K562 (cell line): ENCODE data around the gene IL1R1. TPM values are rescaled to one million over a fixed set of nuclear protein-coding genes. Genes with fewer than 3 reads are reported as not detected.

Source experiments
- ATAC-seq: fragments of 200-7000 bp; cut with Tn5 transposase; 3 replicates; pipeline ENCODE4 v1.9.1; 2020; ENCODE audit warnings: moderate library complexity
- BruUV-seq: library from RNA; stranded (reverse); fragments of 400-500 nt; replicated peaks from 2 replicates; lab custom pipeline; 2021; lab: Mats Ljungman, UMichigan
- CTCF ChIA-PET: fragments of 300-600 bp; formaldehyde crosslinking; extraction: SDS; loops from one replicate; lab custom pipeline; 2021; ENCODE audit warnings: low intra/inter-chr PET ratio; lab: Yijun Ruan, JAX
- POLR2A ChIA-PET: fragments of 300-600, 350-650 bp; sonication (Branson Sonifier 250); formaldehyde crosslinking; extraction: SDS; loops from one replicate; lab custom pipeline; 2021; ENCODE audit warnings: antibody characterized with exemption, inconsistent platforms; lab: Yijun Ruan, JAX
- DNase-seq, 4 experiments: peaks; one replicate each; pipeline versions ENCODE4 v3.0.0 to v3.0.0-alpha.2; 2011 to 2018; ENCODE audit warnings: low spot score in 3 of 4, mixed read lengths in 3 of 4; ENCODE audit errors: extremely low read depth in 1 of 4
- FAIRE-seq: peaks from 2 replicates; lab custom pipeline; 2011; peaks lifted over from hg19 to GRCh38; lab: Jason Lieb, UNC
- H2AFZ ChIP-seq: 2 replicates; pipeline ENCODE4 v1.6.0; 2011; ENCODE audit warnings: low read depth, low read length, control low read depth, inconsistent platforms
- H3K27ac ChIP-seq: fragments of 200-600 bp; 3 replicates; pipeline ENCODE4 v1.8.0; 2011; ENCODE audit warnings: low read depth, mild to moderate bottlenecking, control low read depth, inconsistent platforms, low read length, moderate library complexity, mixed read lengths; ENCODE audit errors: extremely low read depth
- H3K27me3 ChIP-seq, 2 experiments: fragments of 300-600 bp in 1 of 2; 2 replicates in 1 of 2; 3 replicates in 1 of 2; pipeline versions ENCODE4 v1.6.0 to v1.8.0; 2011; ENCODE audit warnings: inconsistent platforms in 2 of 2, low read length in 2 of 2, mild to moderate bottlenecking in 1 of 2, mixed read lengths in 1 of 2, moderate library complexity in 1 of 2; ENCODE audit not compliant: control insufficient read depth in 2 of 2, insufficient read depth in 2 of 2
- H3K36me3 ChIP-seq: fragments of 300-600 bp; 3 replicates; pipeline ENCODE4 v1.8.0; 2011; ENCODE audit warnings: mild to moderate bottlenecking, low read length, inconsistent platforms; ENCODE audit not compliant: control insufficient read depth, insufficient read depth
- H3K4me1 ChIP-seq, 2 experiments: fragments of 200-600 bp in 1 of 2; replicated peaks in 1 of 2; 2 replicates in 1 of 2; 3 replicates in 1 of 2; pipeline versions ENCODE4 v1.5.1 to v1.8.0; 2011; ENCODE audit warnings: inconsistent platforms in 2 of 2, low read length in 2 of 2, mild to moderate bottlenecking in 1 of 2, mixed read lengths in 1 of 2, moderate library complexity in 1 of 2; ENCODE audit not compliant: control insufficient read depth in 2 of 2, insufficient read depth in 2 of 2
- H3K4me2 ChIP-seq: 2 replicates; pipeline ENCODE4 v1.6.1; 2011; ENCODE audit warnings: low read length, control low read depth, inconsistent platforms, mixed read lengths; ENCODE audit not compliant: insufficient read depth
- H3K4me3 ChIP-seq: fragments of 200-600 bp; sonication (generic), shearing (Covaris generic); 2 replicates; pipeline ENCODE4 v1.5.1; 2016; ENCODE audit warnings: control low read depth, inconsistent platforms
- H3K79me2 ChIP-seq: fragments of 200-600 bp; 3 replicates; pipeline ENCODE4 v1.8.0; 2011; ENCODE audit warnings: low read length, inconsistent platforms; ENCODE audit not compliant: control insufficient read depth, insufficient read depth
- H3K9ac ChIP-seq, 2 experiments: 2 replicates each; pipeline versions ENCODE4 v1.6.0 to v1.6.1; 2011; ENCODE audit warnings: low read depth in 2 of 2, low read length in 2 of 2, control low read depth in 1 of 2, inconsistent platforms in 1 of 2, mild to moderate bottlenecking in 1 of 2, mixed read lengths in 1 of 2; ENCODE audit not compliant: insufficient read depth in 1 of 2
- H3K9me1 ChIP-seq: one replicate; pipeline ENCODE4 v1.6.0; 2011; ENCODE audit warnings: inconsistent platforms, mild to moderate bottlenecking, low read length, moderate library complexity; ENCODE audit not compliant: control insufficient read depth, insufficient read depth
- H3K9me3 ChIP-seq: replicated peaks from 2 replicates; pipeline ENCODE4 v1.5.1; 2011; ENCODE audit warnings: low read depth, low read length, inconsistent platforms; ENCODE audit not compliant: control insufficient read depth, insufficient read depth
- H4K20me1 ChIP-seq: replicated peaks from 2 replicates; pipeline ENCODE4 v1.6.1; 2011; ENCODE audit warnings: low read length, inconsistent platforms, mixed read lengths; ENCODE audit not compliant: control insufficient read depth, insufficient read depth
- ELF2 ChIP-seq: fragments of 250-450 bp; sonication (Bioruptor Pico); IDR thresholded peaks from 2 replicates; pipeline ENCODE4 v1.5.0; 2021; ENCODE audit warnings: mild to moderate bottlenecking
- EZH2 ChIP-seq: IDR thresholded peaks from 2 replicates; pipeline ENCODE4 v1.6.1; 2012; ENCODE audit warnings: low read depth, mild to moderate bottlenecking, inconsistent platforms, low read length, borderline replicate concordance
- LARP7 ChIP-seq: fragments of 450-650 bp; IDR thresholded peaks from 2 replicates; pipeline ENCODE4 v1.6.1; 2016
- SNAPC5 ChIP-seq: fragments of 250-450 bp; sonication (Bioruptor Pico); IDR thresholded peaks from 2 replicates; pipeline ENCODE4 v1.8.0; 2021; ENCODE audit warnings: moderate library complexity, mild to moderate bottlenecking, inconsistent platforms
- ZBED1 ChIP-seq: IDR thresholded peaks from 2 replicates; pipeline ENCODE4 v1.6.1; 2014
- ZBTB34 ChIP-seq: fragments of 250-450 bp; sonication (Bioruptor Pico); IDR thresholded peaks from 2 replicates; pipeline ENCODE4 v1.8.0; 2021; ENCODE audit warnings: mild to moderate bottlenecking, moderate library complexity
- WGBS: fragments of 100-300 bp; shearing (Covaris generic); methylation state at CpG from one replicate; pipeline ENCODE4 v1.1.6; 2016; ENCODE audit warnings: low coverage, mixed read lengths; ENCODE audit not compliant: insufficient coverage; ENCODE audit errors: missing lambda C conversion rate; 5-methylcytosine and 5-hydroxymethylcytosine counted together
- in situ Hi-C: fragments of 300-500 bp; cut with MboI; formaldehyde crosslinking; loops from 4 replicates; pipeline ENCODE4 v1.15.0; 2018; ENCODE audit warnings: inconsistent platforms, mixed read lengths
- intact Hi-C: fragments of 100-400 bp; cut with micrococcal nuclease; formaldehyde crosslinking; loops from 2 replicates; pipeline ENCODE4 v1.14.2; 2022
- polyA plus RNA-seq, 8 experiments: library from polyadenylated mRNA; depleted of rRNA in 4 of 8; stranded (reverse) in 5 of 8; unstranded in 3 of 8; fragments of >200 nt; fragmentation: Nextera tagmentation in 2 of 8; fragmentation: Illumina TruSeq in 1 of 8; extraction: Ambion mirVana in 2 of 8; extraction: Trizol in 1 of 8; gene quantifications; 2 replicates each; pipeline versions ENCODE4 v1.2.1 to v1.2.3, GENCODE V29; 2011 to 2014; ENCODE audit warnings: inconsistent platforms in 1 of 8, missing spikeins in 1 of 8
- total RNA-seq, 7 experiments: library from RNA; depleted of rRNA in 6 of 7; stranded (reverse); fragments of >200 nt in 6 of 7; fragmentation: Illumina TruSeq in 2 of 7; extraction: Trizol in 2 of 7; gene quantifications; 2 replicates each; pipeline versions ENCODE4 v1.2.1 to v1.2.3, GENCODE V29; 2011 to 2021; ENCODE audit warnings: low replicate concordance in 1 of 7

Gene IL1R1
- total and polyA plus RNA-seq, 9 of the 15 experiments (the other 6 are each of a cell fraction or from before 2014, with no cell fraction given) = 0.81 to 3.9 (median 1.6) TPM

- POLR2A ChIA-PET = interaction anchor here (0.6 to 1.0 kb wide), 3 partner anchors 10 to 32 kb away, joined by 3 to 4 read pairs (median 3); no protein-coding TSS in a partner anchor
- no peak for FAIRE-seq
- Histone ChIP-seq H3K4me2 (no peak overlapping the region), H3K36me3 (no peaks in the 10 kb centered on the region)
- no peak for TF ChIP-seq ELF2 (CRISPR knock-in tag)
- TF ChIP-seq EZH2 = no peak
- TF ChIP-seq LARP7 = no peak
- no peak for TF ChIP-seq SNAPC5 (CRISPR knock-in tag)
- TF ChIP-seq ZBTB34 = no peak
- no peak for TF ChIP-seq ZBED1
- TF ChIP-seq, all 486 proteins: peak for 0
- intact Hi-C loops (no loop called here), in situ Hi-C loops (no loop called here)
- H3K9me1 ChIP-seq = no peaks in the 10 kb centered on the region
- H3K27me3 ChIP-seq = no peaks in the 10 kb centered on the region
- CTCF ChIA-PET = no interaction called here
- no peak overlapping the region for H3K9ac ChIP-seq
- no peak overlapping the region for H3K4me3 ChIP-seq
- WGBS = 52% methylated on average over 6 of the region's 6 CpGs
- H2AFZ ChIP-seq = no peak overlapping the region
- no TSS peak for BruUV-seq
- no peak overlapping the region for H3K27ac ChIP-seq
- H4K20me1 ChIP-seq = no peaks in the 10 kb centered on the region
- H3K4me1 ChIP-seq = no peaks in the 10 kb centered on the region
- DNase-seq (no peak), ATAC-seq (no peak)
- no peaks in the 10 kb centered on the region for H3K79me2 ChIP-seq
- H3K9me3 ChIP-seq = no peaks in the 10 kb centered on the region
These were observed 21.8 kb upstream of the IL1R1 start for GRCh38 chr2:102120701-102121159.
